Ecto neural progenitor cell (in vitro differentiated cells): Measurements from ENCODE around the gene TRIM21.
A peak's percentile ranks its signal among the peaks of the same experiment; 100 is the strongest.
"Not testable (repeated sequence)": the region's sequence is repeated elsewhere in the genome, so short reads cannot be mapped to it uniquely, and the experiment has no call there.

ENCODE experiments used
- DNase-seq: peaks from one replicate; pipeline ENCODE4 v3.0.0-alpha.2; 2018; ENCODE audit warnings: low spot score

The TRIM21 gene

DNA sequence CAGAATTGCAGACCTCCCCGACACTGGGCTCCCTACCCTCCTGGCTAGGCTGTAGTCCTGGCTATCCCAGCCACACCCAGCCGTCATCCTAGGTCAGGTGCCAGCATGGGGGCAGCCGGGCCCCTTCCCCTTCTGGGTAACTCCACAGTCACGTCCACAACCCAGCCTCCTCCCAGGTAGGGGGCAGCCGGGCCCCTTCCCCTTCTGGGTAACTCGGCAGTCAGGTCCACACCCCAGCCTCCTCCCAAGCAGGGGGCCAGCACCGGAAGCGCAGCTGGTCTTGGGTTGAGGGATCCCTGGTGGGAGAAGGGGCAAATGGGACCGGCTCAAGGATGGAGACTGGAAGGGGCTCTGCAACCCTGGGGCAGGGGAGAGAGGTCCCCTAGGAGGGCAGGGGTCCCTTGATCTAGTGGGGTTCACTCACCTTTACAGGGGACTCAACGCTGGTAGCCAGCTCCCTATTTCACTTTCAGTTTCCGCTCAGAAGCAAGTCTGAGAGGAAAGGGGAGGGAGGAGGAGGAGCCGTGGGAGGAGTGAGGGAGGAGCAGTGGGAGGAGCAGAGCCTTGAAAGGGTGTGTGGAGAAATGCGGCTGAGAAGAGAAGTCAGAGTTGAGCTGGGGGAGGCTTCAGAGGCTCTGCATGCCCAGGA lies at the start of gene TRIM21:
TSS of gene TRIM21 (minus strand) at position 494 of the 649 bp plus-strand sequence. CDS start 3,293 bp downstream, outside the sequence.
- DNase-seq, result peak; percentile 82

DNA sequence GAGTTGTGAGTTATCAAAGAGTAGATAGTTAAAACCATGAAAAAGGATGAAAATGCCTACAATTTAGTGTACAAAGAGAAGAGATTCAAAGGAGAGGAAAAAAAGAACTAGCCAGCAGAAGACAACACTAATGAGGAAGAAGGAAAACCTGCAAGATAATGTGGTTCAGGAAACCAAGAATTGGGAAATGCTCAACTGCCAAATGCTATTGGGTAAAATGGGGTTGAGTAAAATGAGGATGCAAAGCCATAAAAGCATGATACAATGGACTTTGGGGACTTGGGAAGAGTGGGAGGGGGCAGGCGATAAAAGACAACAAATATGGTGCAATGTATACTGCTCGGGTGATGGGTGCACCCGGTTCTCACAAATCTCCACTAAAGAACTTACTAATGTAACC lies 48.0 kb upstream of the TRIM21 start:
- DNase-seq, result no peak

GRCh38 chr11:4436411-4436810 lies 42.9 kb upstream of the TRIM21 start:
- no peak for DNase-seq

DNA sequence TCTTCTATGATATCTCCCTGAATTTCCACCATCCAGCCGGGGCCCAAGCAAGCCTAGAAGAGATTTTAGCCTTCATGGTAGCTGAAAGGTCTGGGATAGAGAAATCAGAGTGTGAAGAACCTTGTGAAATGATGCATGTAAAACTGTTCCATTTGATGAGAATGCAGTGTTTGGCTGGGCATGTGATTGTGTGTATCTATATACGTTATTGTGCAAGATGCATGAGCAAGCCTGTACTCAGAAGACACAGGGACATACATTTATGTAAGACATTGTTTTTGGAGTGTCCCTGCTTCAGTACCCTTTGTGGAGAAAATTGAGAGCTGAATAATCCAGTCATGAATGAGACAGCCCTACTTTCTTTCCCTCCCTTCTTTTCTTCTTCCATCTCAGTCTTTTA lies 40.4 kb upstream of the TRIM21 start:
- no peak for DNase-seq

DNA sequence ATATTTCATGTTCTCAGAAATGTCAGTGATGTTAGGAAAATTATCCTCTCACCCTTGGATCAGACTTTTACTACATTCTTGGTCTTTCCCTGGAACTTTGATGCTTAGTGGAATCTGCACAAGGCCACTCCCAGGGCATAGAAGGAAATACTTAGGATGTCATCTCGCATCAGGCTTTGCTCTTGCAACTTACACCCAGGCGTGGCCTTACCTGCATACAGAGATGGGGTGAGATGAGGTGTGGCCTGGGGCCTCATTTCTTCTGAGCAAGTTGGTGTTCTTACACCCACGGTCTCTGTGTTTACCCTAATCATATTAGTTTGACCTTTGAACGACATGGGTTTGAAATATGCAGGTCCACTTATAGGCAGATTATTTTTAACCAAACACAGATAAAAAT lies 36.5 kb upstream of the TRIM21 start:
- no peak for DNase-seq

- DNase-seq, result no peak
Observed at GRCh38 chr11:4418403-4418802, 24.9 kb upstream of the TRIM21 start.

DNA sequence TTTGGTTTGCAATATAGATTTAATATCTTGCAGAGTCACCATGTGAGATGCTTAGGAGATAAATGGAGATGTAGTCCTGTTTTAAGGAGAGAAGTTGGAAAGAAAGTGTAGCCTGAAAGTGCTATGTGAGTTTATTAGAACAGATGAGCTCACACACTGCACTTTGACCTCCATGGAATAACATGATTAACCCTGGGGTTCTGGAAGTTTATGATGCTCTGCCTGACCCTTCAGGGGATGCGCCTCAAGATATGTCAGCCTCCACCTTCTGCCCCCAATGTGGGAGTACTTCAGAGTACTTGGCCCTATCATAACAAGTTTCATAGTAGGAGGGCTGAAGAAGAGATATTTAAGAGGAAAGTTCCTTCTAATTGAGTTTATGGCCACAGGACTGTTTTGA lies 23.3 kb upstream of the TRIM21 start:
- DNase-seq, result no peak

DNA sequence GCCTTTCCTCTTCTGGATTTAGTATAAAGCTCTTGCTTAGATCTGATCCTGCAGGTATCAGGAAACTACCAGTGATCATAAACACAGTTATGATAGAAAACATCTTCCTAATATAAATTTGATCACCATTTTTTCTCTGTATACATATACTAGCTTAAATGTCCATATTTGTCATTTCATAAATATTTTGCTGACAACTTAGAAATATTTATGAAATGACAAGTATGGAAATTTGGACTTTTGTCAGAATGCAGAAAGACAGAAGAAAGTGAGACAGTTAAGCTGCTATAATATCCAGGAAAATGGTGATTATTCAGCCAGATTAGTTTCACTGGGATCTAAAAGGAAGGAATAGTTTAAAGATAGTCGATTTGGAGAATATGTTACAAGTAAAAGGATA lies 22.8 kb upstream of the TRIM21 start:
- no peak for DNase-seq

- not testable (repeated sequence) for DNase-seq
Observed at GRCh38 chr11:4406206-4406605, 12.7 kb upstream of the TRIM21 start.

GRCh38 chr11:4393858-4394223 lies 339 bp upstream of the TRIM21 start:
- no peak for DNase-seq

DNA sequence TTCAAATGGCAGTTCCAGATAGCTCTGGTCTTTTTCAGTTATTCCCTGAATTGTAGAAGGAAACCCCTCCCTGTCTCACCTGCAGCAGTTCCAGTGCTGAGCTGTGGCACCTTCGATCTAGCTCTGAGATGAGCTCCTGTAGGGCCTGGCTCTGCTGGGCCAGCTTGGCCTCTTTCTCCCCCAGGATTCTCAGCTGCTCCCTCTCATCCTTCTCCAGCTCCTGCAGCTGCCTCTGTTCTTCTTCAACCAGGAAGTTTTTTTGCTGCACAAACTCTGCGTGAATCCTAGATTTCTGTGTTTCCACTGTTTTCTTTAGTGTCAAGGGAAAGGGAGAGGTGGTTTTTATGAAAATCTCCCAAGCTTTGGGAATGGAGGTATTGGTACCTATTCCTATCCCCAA lies 5.3 kb downstream of the TRIM21 start:
- DNase-seq, result no peak

DNA sequence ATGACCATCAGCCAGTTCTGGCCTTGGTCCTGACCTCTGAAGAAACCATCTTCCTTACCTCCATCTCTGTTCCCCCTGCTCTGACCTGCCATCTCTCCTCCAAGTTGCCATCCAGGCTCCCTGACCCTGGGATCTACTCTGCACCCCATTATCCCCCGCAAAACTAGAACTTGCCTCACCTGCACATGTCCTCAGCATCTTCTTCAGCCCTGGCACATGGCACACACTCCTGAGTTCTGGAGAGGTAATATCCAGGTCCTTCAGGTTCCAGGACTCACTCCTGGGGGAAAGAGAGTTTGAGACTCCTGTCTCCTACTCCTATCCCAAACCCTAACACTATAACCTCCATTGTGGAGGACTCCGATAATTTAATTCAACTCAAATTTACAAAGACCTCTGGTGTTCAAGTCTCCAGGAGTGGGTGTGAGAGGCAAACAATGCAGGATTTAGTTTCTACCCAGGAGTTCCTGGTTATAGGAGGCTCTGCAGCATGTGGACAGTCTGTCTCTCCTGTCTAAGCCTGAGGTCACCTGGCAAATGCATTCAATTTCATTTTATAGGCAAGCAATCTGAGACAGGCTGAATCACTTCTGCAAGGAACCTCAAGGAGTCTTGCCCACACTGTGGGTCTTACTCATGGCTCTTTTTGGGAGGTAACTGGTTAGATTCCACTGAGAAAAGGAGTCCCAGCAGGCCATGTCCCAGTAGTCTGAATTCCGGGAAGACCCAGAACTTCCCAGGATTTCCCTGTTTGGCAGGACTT lies 7.3 kb downstream of the TRIM21 start:
- no peak for DNase-seq

DNA sequence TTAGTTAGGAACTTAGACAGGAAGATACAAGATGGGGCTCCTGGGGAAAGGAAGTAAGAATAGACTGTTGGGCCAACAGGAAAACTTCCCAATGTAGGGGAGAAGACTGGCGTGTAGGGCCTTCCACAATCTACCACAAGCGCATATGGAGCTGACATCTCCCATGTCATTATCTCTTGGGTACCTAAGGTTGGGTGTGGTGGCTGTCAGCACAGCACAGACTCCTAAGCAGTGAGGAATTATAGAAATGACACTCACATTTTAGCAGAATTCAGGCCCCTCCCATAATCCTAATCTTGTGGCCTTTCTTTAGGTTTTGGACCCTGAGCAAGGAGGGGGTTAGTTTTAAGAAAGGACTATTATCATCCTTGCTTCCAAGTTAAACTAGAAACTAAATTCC lies 11.6 kb downstream of the TRIM21 start:
- no peak for DNase-seq

DNA sequence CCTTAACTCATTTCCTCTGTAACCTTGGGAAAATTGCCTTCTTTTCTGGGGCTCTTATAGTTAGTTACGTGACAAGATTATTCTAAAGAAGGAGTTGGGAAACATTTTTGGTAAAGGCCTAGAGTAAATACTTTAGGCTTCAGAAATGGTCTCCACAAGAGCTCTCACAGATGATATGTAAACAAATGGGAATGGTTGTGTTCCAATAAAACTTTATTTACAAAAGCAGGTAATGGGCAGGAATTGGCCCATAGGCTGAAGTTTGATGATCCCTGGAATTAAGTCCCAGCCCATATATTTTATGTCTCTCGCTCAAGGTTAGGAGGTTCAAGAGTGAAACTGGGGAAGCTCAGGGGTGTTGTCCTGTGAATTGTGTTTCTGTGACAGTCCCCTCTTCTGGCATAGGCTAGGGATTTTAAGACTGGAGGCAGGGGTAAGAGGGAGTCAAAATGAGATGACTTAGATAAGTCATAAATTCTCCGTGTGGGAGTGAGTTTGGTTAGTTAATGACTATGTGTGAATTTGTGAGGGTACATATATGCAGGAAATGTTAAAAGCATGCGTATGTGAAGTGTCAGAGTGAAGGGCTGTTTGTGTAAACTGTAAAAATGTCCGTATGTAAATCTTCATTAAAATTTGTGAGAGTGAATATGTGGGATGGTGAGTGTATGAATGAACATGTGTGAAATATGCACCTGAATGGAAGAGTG lies 17.9 kb downstream of the TRIM21 start:
- DNase-seq, result no peak

GRCh38 chr11:4370166-4370565 lies 23.3 kb downstream of the TRIM21 start:
- no peak for DNase-seq

DNA sequence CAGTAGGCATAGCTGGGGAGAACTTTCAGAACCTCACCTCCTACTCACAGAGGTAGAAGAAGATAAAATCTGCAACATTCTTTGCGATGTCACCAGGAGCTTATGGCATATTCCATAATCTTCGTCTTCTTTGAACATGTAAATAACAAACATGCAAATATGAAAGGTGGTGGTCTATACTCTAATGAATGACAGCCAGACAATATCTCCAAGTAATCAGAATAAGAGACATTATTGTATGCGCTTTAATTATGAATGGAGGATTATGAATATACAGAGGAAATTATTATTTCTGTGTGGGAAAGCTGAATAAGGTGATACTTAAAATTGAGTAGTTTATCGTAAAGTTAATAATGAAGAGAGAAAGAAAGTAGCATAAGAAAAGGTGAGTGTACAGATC lies 25.2 kb downstream of the TRIM21 start, which contains the start of gene OR52B4:
TSS of gene OR52B4 (minus strand) at position 101 of the 400 bp plus-strand sequence. CDS start at position 10, 91 bp downstream.
- no peak for DNase-seq

GRCh38 chr11:4348142-4348541 lies 45.4 kb downstream of the TRIM21 start:
- DNase-seq, result not testable (repeated sequence)

- DNase-seq, result not testable (repeated sequence)
Observed at GRCh38 chr11:4345366-4345765, 48.1 kb downstream of the TRIM21 start.
